Motor neuron (in vitro differentiated cells): ENCODE results near the gene TLL1. TPM values are rescaled to one million over a fixed set of nuclear protein-coding genes. Genes with fewer than 3 reads are reported as not detected.

Source experiments
- ATAC-seq, 8 experiments: fragments of 200-7000 bp; cut with Tn5 transposase; replicated peaks in 6 of 8; 2 replicates each; pipeline ENCODE4 v1.8.0; 2021; ENCODE audit warnings: mild to moderate bottlenecking in 8 of 8, moderate library complexity in 8 of 8
- H3K27ac ChIP-seq, 2 donors: fragments of 250-450 bp; sonication (Bioruptor Pico); 2 replicates each; pipeline ENCODE4 v1.9.0; 2021; ENCODE audit warnings: antibody characterized with exemption in 2 of 2, mild to moderate bottlenecking in 2 of 2, moderate library complexity in 1 of 2
- H3K4me1 ChIP-seq, 2 donors: fragments of 250-450 bp; sonication (Bioruptor Pico); replicated peaks in 1 of 2; 2 replicates each; pipeline ENCODE4 v1.6.1; 2021; ENCODE audit warnings: antibody characterized with exemption in 2 of 2, mild to moderate bottlenecking in 2 of 2, moderate library complexity in 1 of 2
- H3K4me3 ChIP-seq, 5 donors: fragments of 250-450 bp; sonication (Bioruptor Pico); 2 replicates each; pipeline ENCODE4 v1.9.0; 2021; ENCODE audit warnings: antibody characterized with exemption in 5 of 5, mild to moderate bottlenecking in 5 of 5, moderate library complexity in 4 of 5
- WGBS, 10 experiments: fragments of 450-650 bp; shearing (Covaris generic); methylation state at CpG; one replicate each; pipeline ENCODE4 v1.0.0; 2022; 5-methylcytosine and 5-hydroxymethylcytosine counted together
- in situ Hi-C, 9 experiments: fragments of 400-800 bp; cut with MboI; loops; one replicate each; pipeline ENCODE4 v1.15.0; 2021; ENCODE audit warnings: low sequenced_read_pairs in 9 of 9, low pct_unique_long_range_greater_than_20kb in 2 of 9; ENCODE audit not compliant: unreplicated experiment in 9 of 9
- total RNA-seq, 8 experiments: library from RNA; unstranded; fragments of 300-600 nt; gene quantifications; 2 replicates each; pipeline versions ENCODE4 v1.2.3 to v1.2.4, GENCODE V29; 2022

TLL1 gene
- total RNA-seq, 8 experiments from 2014 or later, result 0.05 to 0.36 (median 0.13) TPM; not detected in 2

- H3K4me1 ChIP-seq, result no peaks in the 10 kb centered on the region
- WGBS, 10 experiments, result 22 to 97% (median 81%) methylated on average over 1 to 2 of the region's 2 CpGs
- H3K4me3 ChIP-seq, result no peak overlapping the region
- no peak overlapping the region for H3K27ac ChIP-seq
- in situ Hi-C loops, result no loop called here
- no peak for ATAC-seq
Observed at GRCh38 chr4:166003811-166004210, 130.8 kb downstream of the TLL1 start.

- no peak for ATAC-seq
- Histone ChIP-seq H3K4me1 (no peaks in the 10 kb centered on the region), H3K27ac (no peak overlapping the region), H3K4me3 (no peak overlapping the region)
- in situ Hi-C loops, result no loop called here
- 0 to 100% (median 88%) methylated on average over 1 to 2 of the region's 2 CpGs; no CpG with 5 or more reads in 2 of the 10 experiments for WGBS, 10 experiments
Observed at GRCh38 chr4:166006217-166006616, 133.2 kb downstream of the TLL1 start.

- Histone ChIP-seq H3K4me1 (no peaks in the 10 kb centered on the region), H3K4me3 (no peak overlapping the region), H3K27ac (no peak overlapping the region)
- no peak for ATAC-seq
- in situ Hi-C loops, result no loop called here
- 0 to 100% (median 61%) methylated on average over 1 of the region's 1 CpG for WGBS, 10 experiments
Observed at GRCh38 chr4:166008510-166008909, 135.5 kb downstream of the TLL1 start.

GRCh38 chr4:166012129-166013030, 139.3 kb downstream of the TLL1 start:
- H3K4me1 ChIP-seq, result no peaks in the 10 kb centered on the region
- WGBS, 10 experiments, result 0 to 82% (median 33%) methylated on average over 1 to 2 of the region's 2 CpGs; no CpG with 5 or more reads in 1 of the 10 experiments
- ATAC-seq, result no peak
- no peak overlapping the region for H3K4me3 ChIP-seq
- no peak overlapping the region for H3K27ac ChIP-seq
- in situ Hi-C loops, result no loop called here

GRCh38 chr4:166014411-166014810, 141.4 kb downstream of the TLL1 start:
- no peak overlapping the region for H3K4me3 ChIP-seq
- H3K27ac ChIP-seq, result no peak overlapping the region
- H3K4me1 ChIP-seq, result no peaks in the 10 kb centered on the region
- in situ Hi-C loops, result no loop called here
- no peak for ATAC-seq
- WGBS, 10 experiments, result 7 to 100% (median 94%) methylated on average over 2 to 6 of the region's 6 CpGs; no CpG with 5 or more reads in 2 of the 10 experiments

- Histone ChIP-seq H3K4me3 (no peak overlapping the region), H3K4me1 (no peaks in the 10 kb centered on the region), H3K27ac (no peak overlapping the region)
- no peak for ATAC-seq
- 22 to 100% (median 100%) methylated on average over 1 of the region's 1 CpG; no CpG with 5 or more reads in 4 of the 10 experiments for WGBS, 10 experiments
- in situ Hi-C loops, result no loop called here
Observed at GRCh38 chr4:166017804-166018203, 144.8 kb downstream of the TLL1 start.

- no peak for ATAC-seq
- Histone ChIP-seq H3K4me1 (no peaks in the 10 kb centered on the region), H3K4me3 (no peak overlapping the region), H3K27ac (no peak overlapping the region)
- in situ Hi-C loops, result no loop called here
- 0 to 100% (median 56%) methylated on average over 1 to 2 of the region's 2 CpGs; no CpG with 5 or more reads in 2 of the 10 experiments for WGBS, 10 experiments
Observed at GRCh38 chr4:166019441-166020220, 146.6 kb downstream of the TLL1 start.

- Histone ChIP-seq H3K4me1 (no peaks in the 10 kb centered on the region), H3K4me3 (no peak overlapping the region), H3K27ac (no peak overlapping the region)
- ATAC-seq, result no peak
- 5 to 100% (median 57%) methylated on average over 1 to 9 of the region's 9 CpGs; no CpG with 5 or more reads in 1 of the 10 experiments for WGBS, 10 experiments
- in situ Hi-C loops, result no loop called here
Observed at GRCh38 chr4:166021617-166022016, 148.6 kb downstream of the TLL1 start.

GRCh38 chr4:166034965-166035364, 161.9 kb downstream of the TLL1 start:
- H3K4me1 ChIP-seq, result no peaks in the 10 kb centered on the region
- no peak overlapping the region for H3K27ac ChIP-seq
- no peak for ATAC-seq
- in situ Hi-C loops, result no loop called here
- no peak overlapping the region for H3K4me3 ChIP-seq
- WGBS, 10 experiments, result 0 to 100% (median 80%) methylated on average over 1 to 2 of the region's 2 CpGs; no CpG with 5 or more reads in 1 of the 10 experiments

- Histone ChIP-seq H3K27ac (no peak overlapping the region), H3K4me1 (no peaks in the 10 kb centered on the region), H3K4me3 (no peak overlapping the region)
- no peak for ATAC-seq
- 0 to 80% (median 61%) methylated on average over 1 of the region's 1 CpG; no CpG with 5 or more reads in 4 of the 10 experiments for WGBS, 10 experiments
- in situ Hi-C loops, result no loop called here
Observed at GRCh38 chr4:166039822-166040221, 166.8 kb downstream of the TLL1 start.

- no peak overlapping the region for H3K4me3 ChIP-seq
- no peak for ATAC-seq
- 9 to 93% (median 72%) methylated on average over 1 to 8 of the region's 8 CpGs for WGBS, 10 experiments
- in situ Hi-C loops, result no loop called here
- H3K27ac ChIP-seq, result no peak overlapping the region
- no peaks in the 10 kb centered on the region for H3K4me1 ChIP-seq
Observed at GRCh38 chr4:166042510-166043055, 169.5 kb downstream of the TLL1 start.

- in situ Hi-C loops, result no loop called here
- Histone ChIP-seq H3K4me3 (no peak overlapping the region), H3K4me1 (no peaks in the 10 kb centered on the region), H3K27ac (no peak overlapping the region)
- ATAC-seq, result no peak
- 8 to 100% (median 93%) methylated on average over 2 to 6 of the region's 6 CpGs for whole genome bisulfite sequencing, 10 experiments
Observed at GRCh38 chr4:166043801-166044200, 170.8 kb downstream of the TLL1 start.

- no peaks in the 10 kb centered on the region for H3K4me1 ChIP-seq
- ATAC-seq, result no peak
- no peak overlapping the region for H3K27ac ChIP-seq
- no peak overlapping the region for H3K4me3 ChIP-seq
- in situ Hi-C loops, result no loop called here
Observed at GRCh38 chr4:166044871-166045270, 171.8 kb downstream of the TLL1 start.
